Measurements from ENCODE around the gene OR5L2. TPM values are rescaled to one million over a fixed set of nuclear protein-coding genes. Genes with fewer than 3 reads are reported as not detected.

Gene OR5L2
- total and polyA plus RNA-seq, 11 donors: not detected

GRCh38 chr11:55806248-55806647 is 20.8 kb upstream of the OR5L2 start:
- TF ChIP-seq CTCF (IDR thresholded peaks at IDR 0.05) (no peak), POLR2A (IDR thresholded peaks at IDR 0.05) (no peak)

DNA sequence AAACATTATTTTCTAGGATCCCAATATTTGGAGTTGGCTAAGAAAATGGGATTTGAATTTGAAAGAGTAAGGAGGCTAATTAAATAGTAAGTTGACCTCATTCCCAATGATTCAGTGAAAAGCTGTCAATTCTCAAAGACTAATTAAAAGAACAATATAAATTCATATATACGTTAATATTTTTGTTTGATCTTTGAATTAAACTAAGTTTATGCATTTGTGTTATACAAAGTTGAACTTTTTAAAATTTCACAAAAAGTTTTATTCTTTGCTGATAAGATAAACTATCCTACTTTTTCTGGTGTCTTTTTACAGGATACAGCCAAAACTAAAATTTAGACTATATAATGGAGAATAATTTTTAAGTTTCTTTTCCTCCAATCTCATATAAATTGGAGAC is 16.0 kb upstream of the OR5L2 start, which contains the start of gene OR5L1:
Gene OR5L1, plus strand, starts transcription at position 301 of the 400 bp plus-strand sequence. CDS start 100 bp downstream, outside the sequence.
- Histone ChIP-seq H3K9me3 (peaks cover 0 to 9% (median 0%) of the 10 kb centered on the region in 12 donors), H3K27me3 (no peaks in the 10 kb centered on the region), H3K4me3 (no peak within 1 kb of the TSS), H3K36me3 (no peaks in the 10 kb centered on the region), H3K4me1 (no peaks in the 10 kb centered on the region), H3K27ac (no peak within 1 kb of the TSS)
- intact Hi-C loops (cut with DNase I): no loop called here
- no peak for ATAC-seq
- WGBS, 4 donors: 41 to 89% (median 86%) methylated on average over 1 of the region's 1 CpG
- DNase-seq: no peak
- TF ChIP-seq POLR2A (IDR thresholded peaks at IDR 0.05) (no peak), CTCF (IDR thresholded peaks at IDR 0.05) (no peak)

More at GRCh38 chr11:55806248-55806647, 20.8 kb upstream of the OR5L2 start:
- H3K27ac ChIP-seq: no peak overlapping the region
- H3K4me3 ChIP-seq: no peak overlapping the region
- H3K27me3 ChIP-seq: no peaks in the 10 kb centered on the region
- no peaks in the 10 kb centered on the region for H3K4me1 ChIP-seq
- H3K36me3 ChIP-seq: no peaks in the 10 kb centered on the region
- ATAC-seq (no peak), DNase-seq (no peak)
- WGBS, 4 donors: 71 to 91% (median 80%) methylated on average over 1 of the region's 1 CpG
- peaks cover 0 to 23% (median 0%) of the 10 kb centered on the region in 12 donors for H3K9me3 ChIP-seq
- intact Hi-C loops (cut with DNase I): no loop called here

DNA sequence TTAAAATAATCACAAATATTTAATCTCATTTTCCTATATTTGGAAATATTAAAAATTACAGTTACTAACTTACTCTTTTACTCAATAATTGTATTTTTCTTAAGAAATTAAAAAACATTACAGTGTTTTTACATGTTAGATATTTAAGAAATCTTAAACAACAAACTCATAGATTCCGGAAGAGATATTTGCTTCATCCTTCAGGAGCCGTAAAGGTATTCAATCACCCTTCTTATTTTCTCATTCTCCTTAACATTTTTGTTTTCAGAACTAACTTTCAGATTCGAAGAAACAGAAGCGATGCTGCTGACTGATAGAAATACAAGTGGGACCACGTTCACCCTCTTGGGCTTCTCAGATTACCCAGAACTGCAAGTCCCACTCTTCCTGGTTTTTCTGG is 7.7 kb upstream of the OR5L2 start, which contains the start of gene OR5D18:
Gene OR5D18, plus strand, starts transcription at position 301 of the 400 bp plus-strand sequence. Its CDS starts 0 bp downstream, at position 301.
- intact Hi-C loops (cut with DNase I): no loop called here
- no peaks in the 10 kb centered on the region for H3K27me3 ChIP-seq
- ATAC-seq (no peak), DNase-seq (no peak)
- H3K4me3 ChIP-seq: no peak within 1 kb of the TSS
- TF ChIP-seq CTCF (IDR thresholded peaks at IDR 0.05): no peak
- TF ChIP-seq POLR2A (IDR thresholded peaks at IDR 0.05): no peak
- 75 to 79% (median 77%) methylated on average over 5 of the region's 5 CpGs for WGBS, 4 donors
- H3K27ac ChIP-seq: no peak within 1 kb of the TSS
- no peaks in the 10 kb centered on the region for H3K4me1 ChIP-seq
- H3K36me3 ChIP-seq: no peaks in the 10 kb centered on the region
- H3K9me3 ChIP-seq: no peaks in the 10 kb centered on the region

DNA sequence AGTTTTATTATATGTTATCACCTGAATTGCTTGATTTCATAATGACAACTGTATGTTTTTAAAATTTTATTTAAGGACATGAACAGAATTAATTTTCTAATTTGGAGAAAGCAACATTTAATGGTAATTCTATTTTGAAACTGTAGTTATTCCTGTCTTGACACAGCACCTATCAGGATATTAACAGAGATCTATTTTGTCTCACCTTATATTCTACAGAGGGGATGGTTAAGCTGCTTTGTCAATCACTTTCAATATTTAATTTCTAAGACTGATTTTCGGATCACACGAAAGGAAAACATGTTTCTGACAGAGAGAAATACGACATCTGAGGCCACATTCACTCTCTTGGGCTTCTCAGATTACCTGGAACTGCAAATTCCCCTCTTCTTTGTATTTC is 11.4 kb downstream of the OR5L2 start, which contains the start of gene OR5D16:
Gene OR5D16, plus strand, starts transcription at position 301 of the 400 bp plus-strand sequence. Its CDS starts 0 bp downstream, at position 301.
- no peaks in the 10 kb centered on the region for H3K27me3 ChIP-seq
- H3K36me3 ChIP-seq: no peaks in the 10 kb centered on the region
- WGBS, 4 donors: 22 to 26% (median 24%) methylated on average over 3 of the region's 3 CpGs
- no peaks in the 10 kb centered on the region for H3K4me1 ChIP-seq
- TF ChIP-seq CTCF (IDR thresholded peaks at IDR 0.05) (no peak), POLR2A (IDR thresholded peaks at IDR 0.05) (no peak)
- no peak within 1 kb of the TSS for H3K4me3 ChIP-seq
- DNase-seq (no peak), ATAC-seq (no peak)
- no peak within 1 kb of the TSS for H3K27ac ChIP-seq
- peaks cover 0 to 20% (median 0%) of the 10 kb centered on the region in 12 donors for H3K9me3 ChIP-seq
- intact Hi-C loops (cut with DNase I): no loop called here
